HUES48 (cell line): ENCODE results near the gene PCDHGA1.
"Not testable (repeated sequence)": the region's sequence is repeated elsewhere in the genome, so short reads cannot be mapped to it uniquely, and the experiment has no call there.

Experiments
- H3K27ac ChIP-seq: one replicate; pipeline ENCODE4 v1.7.0; 2013; ENCODE audit warnings: low read depth, low read length, inconsistent platforms
- H3K27me3 ChIP-seq: 2 replicates; pipeline ENCODE4 v1.6.1; 2013; ENCODE audit warnings: mild to moderate bottlenecking, low read length; ENCODE audit not compliant: control insufficient read depth, insufficient read depth
- H3K36me3 ChIP-seq: 2 replicates; pipeline ENCODE4 v1.6.1; 2013; ENCODE audit warnings: low read length; ENCODE audit not compliant: control insufficient read depth, insufficient read depth
- H3K4me1 ChIP-seq: 2 replicates; pipeline ENCODE4 v1.6.1; 2013; ENCODE audit warnings: mild to moderate bottlenecking, low read length; ENCODE audit not compliant: control insufficient read depth, insufficient read depth
- H3K4me3 ChIP-seq: 2 replicates; pipeline ENCODE4 v1.5.1; 2013; ENCODE audit warnings: mild to moderate bottlenecking, low read depth, low read length
- H3K9ac ChIP-seq: 2 replicates; pipeline ENCODE4 v1.6.1; 2013; ENCODE audit warnings: mild to moderate bottlenecking, low read depth, low read length, moderate library complexity
- H3K9me3 ChIP-seq: 2 replicates; pipeline ENCODE4 v1.6.1; 2013; ENCODE audit warnings: low read length; ENCODE audit not compliant: control insufficient read depth, insufficient read depth

Gene PCDHGA1

GRCh38 chr5:141432726-141433125 is 102.4 kb downstream of the PCDHGA1 start:
- not testable (repeated sequence) for H3K27me3 ChIP-seq, H3K36me3 ChIP-seq, H3K4me1 ChIP-seq, H3K9ac ChIP-seq, H3K4me3 ChIP-seq, H3K27ac ChIP-seq
- peaks cover 37% of the 10 kb centered on the region for H3K9me3 ChIP-seq

GRCh38 chr5:141434006-141434405 is 103.7 kb downstream of the PCDHGA1 start:
- Histone ChIP-seq H3K9me3 (peaks cover 27% of the 10 kb centered on the region), H3K27ac (no peak overlapping the region), H3K9ac (no peak overlapping the region), H3K36me3 (no peaks in the 10 kb centered on the region), H3K4me3 (no peak overlapping the region), H3K27me3 (no peaks in the 10 kb centered on the region), H3K4me1 (no peaks in the 10 kb centered on the region)

GRCh38 chr5:141437221-141437620 is 106.9 kb downstream of the PCDHGA1 start:
- Histone ChIP-seq H3K4me3 (no peak overlapping the region), H3K27ac (no peak overlapping the region), H3K27me3 (no peaks in the 10 kb centered on the region), H3K36me3 (no peaks in the 10 kb centered on the region), H3K4me1 (peaks cover 4% of the 10 kb centered on the region; the same call in 1 of the 2 replicates), H3K9me3 (peaks cover 2% of the 10 kb centered on the region), H3K9ac (no peak overlapping the region)

- 0 out of 2 replicates have a peak, but pooled peaks cover 2% of the 10 kb centered on the region for H3K9me3 ChIP-seq
- H3K4me1 ChIP-seq, result peaks cover 4% of the 10 kb centered on the region; the same call in 1 of the 2 replicates
- H3K4me3 ChIP-seq, result no peak overlapping the region
- no peaks in the 10 kb centered on the region for H3K36me3 ChIP-seq
- H3K27me3 ChIP-seq, result no peaks in the 10 kb centered on the region
- H3K27ac ChIP-seq, result no peak overlapping the region
- H3K9ac ChIP-seq, result no peak overlapping the region
Observed at GRCh38 chr5:141439411-141440141, 109.3 kb downstream of the PCDHGA1 start.

- Histone ChIP-seq H3K36me3 (no peaks in the 10 kb centered on the region), H3K9ac (no peak overlapping the region), H3K27ac (no peak overlapping the region), H3K9me3 (0 out of 2 replicates have a peak, but pooled peaks cover 2% of the 10 kb centered on the region), H3K27me3 (no peaks in the 10 kb centered on the region), H3K4me1 (peaks cover 4% of the 10 kb centered on the region; the same call in 1 of the 2 replicates), H3K4me3 (no peak overlapping the region)
Observed at GRCh38 chr5:141440341-141440740, 110.0 kb downstream of the PCDHGA1 start.

- peaks cover 4% of the 10 kb centered on the region; the same call in 1 of the 2 replicates for H3K4me1 ChIP-seq
- H3K27me3 ChIP-seq, result no peaks in the 10 kb centered on the region
- H3K9ac ChIP-seq, result no peak overlapping the region
- no peak overlapping the region for H3K27ac ChIP-seq
- H3K9me3 ChIP-seq, result no peaks in the 10 kb centered on the region
- H3K36me3 ChIP-seq, result no peaks in the 10 kb centered on the region
- H3K4me3 ChIP-seq, result no peak overlapping the region
Observed at GRCh38 chr5:141441571-141442170, 111.4 kb downstream of the PCDHGA1 start.

- no peaks in the 10 kb centered on the region for H3K36me3 ChIP-seq
- no peaks in the 10 kb centered on the region for H3K9me3 ChIP-seq
- H3K4me3 ChIP-seq, result no peak overlapping the region
- H3K4me1 ChIP-seq, result no peaks in the 10 kb centered on the region
- H3K27me3 ChIP-seq, result no peaks in the 10 kb centered on the region
- H3K27ac ChIP-seq, result no peak overlapping the region
- H3K9ac ChIP-seq, result no peak overlapping the region
Observed at GRCh38 chr5:141465351-141465750, 135.0 kb downstream of the PCDHGA1 start.

GRCh38 chr5:141475625-141476131 is 145.4 kb downstream of the PCDHGA1 start, which contains the start of gene PCDHGC3:
TSS of gene PCDHGC3 (plus strand) at chr5:141475966. CDS start at chr5:141476117, 151 bp downstream.
- Histone ChIP-seq H3K9me3 (no peaks in the 10 kb centered on the region; the same call in 1 of the 2 replicates), H3K27ac (peak within 1 kb of the TSS; percentile 40), H3K27me3 (peaks cover 45% of the 10 kb centered on the region), H3K4me1 (peaks cover 4% of the 10 kb centered on the region), H3K9ac (peak within 1 kb of the TSS; percentile 53; the same call in 1 of the 2 replicates), H3K4me3 (peak within 1 kb of the TSS; percentile 75), H3K36me3 (no peaks in the 10 kb centered on the region)

GRCh38 chr5:141476132-141476911 is 146.0 kb downstream of the PCDHGA1 start:
- peak overlapping the region; percentile 75 for H3K4me3 ChIP-seq
- peaks cover 45% of the 10 kb centered on the region for H3K27me3 ChIP-seq
- peak overlapping the region; percentile 53; the same call in 1 of the 2 replicates for H3K9ac ChIP-seq
- H3K4me1 ChIP-seq, result peaks cover 4% of the 10 kb centered on the region
- peak overlapping the region; percentile 40 for H3K27ac ChIP-seq
- no peaks in the 10 kb centered on the region for H3K36me3 ChIP-seq
- no peaks in the 10 kb centered on the region; the same call in 1 of the 2 replicates for H3K9me3 ChIP-seq

GRCh38 chr5:141477044-141477575 is 146.8 kb downstream of the PCDHGA1 start:
- no peak overlapping the region for H3K9ac ChIP-seq
- H3K27ac ChIP-seq, result no peak overlapping the region
- peaks cover 45% of the 10 kb centered on the region for H3K27me3 ChIP-seq
- H3K36me3 ChIP-seq, result no peaks in the 10 kb centered on the region
- peak overlapping the region; percentile 75; the same call in 1 of the 2 replicates for H3K4me3 ChIP-seq
- H3K9me3 ChIP-seq, result no peaks in the 10 kb centered on the region; the same call in 1 of the 2 replicates
- H3K4me1 ChIP-seq, result peaks cover 4% of the 10 kb centered on the region
